Right lobe of liver (tissue), 4 donors: ENCODE measurements around the gene DACT3.

Experiments used
- POLR2A ChIP-seq: fragments of 450-650 bp; IDR thresholded peaks from one replicate; pipeline ENCODE4 v1.6.1; 2017; ENCODE audit warnings: antibody characterized with exemption, mild to moderate bottlenecking
- TF ChIP-seq, protein P1 (sequence below), 4 donors: fragments of 200-600 bp in 3 of 4; fragments of 450-650 bp in 1 of 4; IDR thresholded peaks; one replicate each; pipeline versions ENCODE4 v1.5.1 to v1.8.0; 2016 to 2022; ENCODE audit warnings: antibody characterized with exemption in 4 of 4, mild to moderate bottlenecking in 2 of 4
- donor health status: DM: no; HTN: no; CAD: no.
- donor health status: DM: no; HTN: no; CAD: no.
- donor health status: DM: no; HTN: yes; CAD: no.

GRCh38 chr19:46633130-46633529, 27.9 kb downstream of the DACT3 start:
- TF ChIP-seq, protein P1, sequence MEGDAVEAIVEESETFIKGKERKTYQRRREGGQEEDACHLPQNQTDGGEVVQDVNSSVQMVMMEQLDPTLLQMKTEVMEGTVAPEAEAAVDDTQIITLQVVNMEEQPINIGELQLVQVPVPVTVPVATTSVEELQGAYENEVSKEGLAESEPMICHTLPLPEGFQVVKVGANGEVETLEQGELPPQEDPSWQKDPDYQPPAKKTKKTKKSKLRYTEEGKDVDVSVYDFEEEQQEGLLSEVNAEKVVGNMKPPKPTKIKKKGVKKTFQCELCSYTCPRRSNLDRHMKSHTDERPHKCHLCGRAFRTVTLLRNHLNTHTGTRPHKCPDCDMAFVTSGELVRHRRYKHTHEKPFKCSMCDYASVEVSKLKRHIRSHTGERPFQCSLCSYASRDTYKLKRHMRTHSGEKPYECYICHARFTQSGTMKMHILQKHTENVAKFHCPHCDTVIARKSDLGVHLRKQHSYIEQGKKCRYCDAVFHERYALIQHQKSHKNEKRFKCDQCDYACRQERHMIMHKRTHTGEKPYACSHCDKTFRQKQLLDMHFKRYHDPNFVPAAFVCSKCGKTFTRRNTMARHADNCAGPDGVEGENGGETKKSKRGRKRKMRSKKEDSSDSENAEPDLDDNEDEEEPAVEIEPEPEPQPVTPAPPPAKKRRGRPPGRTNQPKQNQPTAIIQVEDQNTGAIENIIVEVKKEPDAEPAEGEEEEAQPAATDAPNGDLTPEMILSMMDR (IDR thresholded peaks at IDR 0.05) = no peak
- TF ChIP-seq POLR2A = no peak
